HAP-1 (cell line): ENCODE data around the gene IQCB1.
A peak's percentile ranks its signal among the peaks of the same experiment; 100 is the strongest.
"Not testable (repeated sequence)": the region's sequence is repeated elsewhere in the genome, so short reads cannot be mapped to it uniquely, and the experiment has no call there.

Source experiments
- DNase-seq, 2 experiments: peaks; one replicate each; pipeline ENCODE4 v3.0.0-alpha.2; 2016 to 2020; ENCODE audit warnings: low spot score in 2 of 2
- H3K27me3 ChIP-seq: fragments of 250-450 bp; sonication (Bioruptor Pico); 2 replicates; pipeline ENCODE4 v1.5.1; 2020; ENCODE audit warnings: low read depth, mild to moderate bottlenecking, moderate library complexity
- H3K36me3 ChIP-seq: fragments of 250-450 bp; sonication (Bioruptor Pico); replicated peaks from 2 replicates; pipeline ENCODE4 v1.5.1; 2020; ENCODE audit warnings: mild to moderate bottlenecking
- H3K4me1 ChIP-seq: fragments of 250-450 bp; sonication (Bioruptor Pico); 2 replicates; pipeline ENCODE4 v1.5.1; 2020; ENCODE audit warnings: mild to moderate bottlenecking
- H3K4me3 ChIP-seq: fragments of 250-450 bp; sonication (Bioruptor Pico); 2 replicates; pipeline ENCODE4 v1.5.1; 2020; ENCODE audit warnings: mild to moderate bottlenecking, moderate library complexity
- H3K9me3 ChIP-seq: fragments of 250-450 bp; sonication (Bioruptor Pico); 2 replicates; pipeline ENCODE4 v1.5.1; 2020; ENCODE audit warnings: mild to moderate bottlenecking, moderate library complexity
- in situ Hi-C: fragments of 300-500 bp; cut with MboI; formaldehyde crosslinking; loops from 3 replicates; pipeline ENCODE4 v1.14.3; 2020; ENCODE audit warnings: low sequenced_read_pairs, inconsistent platforms, mixed read lengths

IQCB1 gene, protein sequence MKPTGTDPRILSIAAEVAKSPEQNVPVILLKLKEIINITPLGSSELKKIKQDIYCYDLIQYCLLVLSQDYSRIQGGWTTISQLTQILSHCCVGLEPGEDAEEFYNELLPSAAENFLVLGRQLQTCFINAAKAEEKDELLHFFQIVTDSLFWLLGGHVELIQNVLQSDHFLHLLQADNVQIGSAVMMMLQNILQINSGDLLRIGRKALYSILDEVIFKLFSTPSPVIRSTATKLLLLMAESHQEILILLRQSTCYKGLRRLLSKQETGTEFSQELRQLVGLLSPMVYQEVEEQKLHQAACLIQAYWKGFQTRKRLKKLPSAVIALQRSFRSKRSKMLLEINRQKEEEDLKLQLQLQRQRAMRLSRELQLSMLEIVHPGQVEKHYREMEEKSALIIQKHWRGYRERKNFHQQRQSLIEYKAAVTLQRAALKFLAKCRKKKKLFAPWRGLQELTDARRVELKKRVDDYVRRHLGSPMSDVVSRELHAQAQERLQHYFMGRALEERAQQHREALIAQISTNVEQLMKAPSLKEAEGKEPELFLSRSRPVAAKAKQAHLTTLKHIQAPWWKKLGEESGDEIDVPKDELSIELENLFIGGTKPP

GRCh38 chr3:121834671-121835464, at the start of gene IQCB1, which contains the start of gene EAF2:
Gene IQCB1, minus strand, starts transcription at chr3:121835060. Its CDS starts 6,100 bp downstream, at chr3:121828960.
Gene EAF2, plus strand, starts transcription at chr3:121835209. Its CDS starts 77 bp downstream, at chr3:121835286.
- H3K27me3 ChIP-seq, result no peaks in the 10 kb centered on the region
- no peaks in the 10 kb centered on the region for H3K9me3 ChIP-seq
- peak; percentile 85 to 96 for DNase-seq
- peaks cover 11% of the 10 kb centered on the region for H3K4me1 ChIP-seq
- peaks cover 28% of the 10 kb centered on the region for H3K36me3 ChIP-seq
- in situ Hi-C loops, result no loop called here
- H3K4me3 ChIP-seq, result peak within 1 kb of the TSS; percentile 68

- in situ Hi-C loops, result no loop called here
- DNase-seq, result peak; percentile 23 to 41
- H3K27me3 ChIP-seq, result no peaks in the 10 kb centered on the region
- no peaks in the 10 kb centered on the region for H3K9me3 ChIP-seq
- peaks cover 17% of the 10 kb centered on the region for H3K4me1 ChIP-seq
- no peak overlapping the region for H3K4me3 ChIP-seq
- H3K36me3 ChIP-seq, result no peaks in the 10 kb centered on the region
Measured at GRCh38 chr3:121883507-121883906, 48.6 kb upstream of the IQCB1 start.

- no peak overlapping the region for H3K4me3 ChIP-seq
- H3K9me3 ChIP-seq, result no peaks in the 10 kb centered on the region
- H3K4me1 ChIP-seq, result peaks cover 14% of the 10 kb centered on the region
- DNase-seq, result no peak
- in situ Hi-C loops, result no loop called here
- no peaks in the 10 kb centered on the region for H3K36me3 ChIP-seq
- H3K27me3 ChIP-seq, result no peaks in the 10 kb centered on the region
Measured at GRCh38 chr3:121878411-121878810, 43.6 kb upstream of the IQCB1 start.

DNA sequence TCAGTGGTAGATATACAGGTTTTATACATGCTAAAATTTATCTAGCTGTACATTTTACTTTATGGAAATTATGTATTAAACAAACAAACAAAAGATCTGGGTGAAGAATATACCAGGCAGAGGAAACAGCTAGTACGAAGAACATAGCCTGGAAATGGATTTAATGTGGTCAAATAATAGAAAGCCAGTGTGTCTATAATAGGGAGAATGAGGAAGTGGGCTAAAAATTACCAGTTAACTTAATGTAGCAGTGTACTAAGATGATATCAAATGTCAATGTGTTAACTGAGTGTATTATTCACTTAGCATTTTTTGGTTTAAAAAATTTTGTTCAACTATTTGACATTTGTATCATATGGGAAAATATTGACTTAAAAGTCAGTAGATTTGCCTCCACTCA, 36.6 kb upstream of the IQCB1 start:
- no peaks in the 10 kb centered on the region for H3K9me3 ChIP-seq
- H3K4me3 ChIP-seq, result no peak overlapping the region
- no peaks in the 10 kb centered on the region for H3K27me3 ChIP-seq
- DNase-seq, result no peak
- in situ Hi-C loops, result no loop called here
- H3K36me3 ChIP-seq, result no peaks in the 10 kb centered on the region
- peaks cover 4% of the 10 kb centered on the region; the same call in 1 of the 2 replicates for H3K4me1 ChIP-seq

DNA sequence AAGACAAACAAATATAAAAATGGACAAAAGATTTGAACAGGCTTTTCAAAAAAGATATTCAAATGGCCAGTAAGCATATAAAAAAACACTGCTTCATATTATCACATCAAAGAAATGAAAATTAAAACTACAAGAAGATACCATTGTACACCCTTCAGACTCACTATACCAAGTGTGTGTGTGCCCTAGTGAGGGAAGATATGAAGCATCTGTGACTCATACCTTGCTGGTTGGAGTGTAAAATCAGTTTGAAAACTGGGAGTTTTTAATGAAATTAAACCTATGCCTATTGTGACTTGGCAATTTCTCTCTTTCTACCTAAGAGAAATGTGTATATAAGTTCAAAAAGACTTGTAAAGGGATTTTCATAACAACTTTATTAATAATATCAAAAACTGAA, 35.9 kb upstream of the IQCB1 start:
- no peak for DNase-seq
- no peak overlapping the region for H3K4me3 ChIP-seq
- H3K27me3 ChIP-seq, result no peaks in the 10 kb centered on the region
- in situ Hi-C loops, result no loop called here
- no peaks in the 10 kb centered on the region for H3K9me3 ChIP-seq
- peaks cover 4% of the 10 kb centered on the region; the same call in 1 of the 2 replicates for H3K4me1 ChIP-seq
- H3K36me3 ChIP-seq, result no peaks in the 10 kb centered on the region

DNA sequence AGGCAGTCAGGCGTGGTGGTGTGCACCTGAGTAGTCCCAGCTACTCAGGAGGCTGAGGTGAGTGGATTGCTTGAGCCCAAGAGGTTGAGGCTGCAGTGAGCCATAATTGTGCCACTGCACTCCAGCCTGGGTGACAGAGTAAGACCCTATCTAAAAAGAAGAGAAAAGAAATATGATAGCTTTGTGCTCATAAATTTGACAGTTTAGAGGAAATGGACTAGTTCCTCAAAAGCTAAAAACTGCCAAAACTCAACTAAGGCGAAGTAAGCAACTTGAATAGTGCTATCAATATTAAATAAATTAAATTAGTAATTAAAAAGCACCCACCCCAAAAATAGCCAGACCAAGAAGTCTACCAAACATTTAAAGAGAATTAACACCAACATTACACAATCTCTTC, 34.9 kb upstream of the IQCB1 start:
- Histone ChIP-seq H3K27me3 (no peaks in the 10 kb centered on the region), H3K4me3 (no peak overlapping the region), H3K9me3 (no peaks in the 10 kb centered on the region), H3K4me1 (peaks cover 4% of the 10 kb centered on the region; the same call in 1 of the 2 replicates), H3K36me3 (no peaks in the 10 kb centered on the region)
- no peak for DNase-seq
- in situ Hi-C loops, result no loop called here

GRCh38 chr3:121863801-121864200, 28.9 kb upstream of the IQCB1 start:
- no peaks in the 10 kb centered on the region for H3K9me3 ChIP-seq
- no peaks in the 10 kb centered on the region for H3K4me1 ChIP-seq
- no peaks in the 10 kb centered on the region for H3K27me3 ChIP-seq
- DNase-seq, result no peak
- no peak overlapping the region for H3K4me3 ChIP-seq
- in situ Hi-C loops, result no loop called here
- no peaks in the 10 kb centered on the region for H3K36me3 ChIP-seq

DNA sequence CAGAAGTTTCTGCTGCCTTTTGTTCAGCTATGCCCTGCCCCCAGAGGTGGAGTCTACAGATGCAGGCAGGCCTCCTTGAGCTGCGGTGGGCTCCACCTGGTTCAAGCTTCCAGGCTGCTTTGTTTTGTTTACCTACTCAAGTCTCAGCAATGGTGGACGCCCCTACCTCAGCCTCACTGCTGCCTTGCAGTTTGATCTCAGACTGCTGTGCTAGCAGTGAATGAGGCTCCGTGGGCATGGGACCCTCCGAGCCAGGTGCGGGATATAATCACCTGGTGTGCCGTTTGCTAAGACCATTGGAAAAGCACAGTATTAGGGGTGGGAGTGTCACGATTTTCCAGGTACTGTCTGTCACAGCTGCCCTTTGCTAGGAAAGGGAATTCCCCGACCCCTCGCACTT, 28.4 kb upstream of the IQCB1 start:
- H3K27me3 ChIP-seq, H3K4me1 ChIP-seq, in situ Hi-C loops, H3K4me3 ChIP-seq, H3K9me3 ChIP-seq, DNase-seq, H3K36me3 ChIP-seq: not testable (repeated sequence)

DNA sequence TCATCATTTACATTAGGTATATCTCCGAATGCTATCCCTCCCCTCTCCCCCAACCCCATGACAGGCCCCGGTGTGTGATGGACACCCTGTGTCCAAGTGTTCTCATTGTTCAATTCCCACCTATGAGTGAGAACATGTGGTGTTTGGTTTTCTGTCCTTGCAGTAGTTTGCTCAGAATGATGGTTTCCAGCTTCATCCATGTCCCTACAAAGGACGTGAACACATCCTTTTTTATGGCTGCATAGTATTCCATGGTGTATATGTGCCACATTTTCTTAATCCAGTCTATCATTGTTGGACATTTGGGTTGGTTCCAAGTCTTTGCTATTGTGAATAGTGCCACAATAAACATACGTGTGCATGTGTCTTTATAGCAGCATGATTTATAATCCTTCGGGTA, 22.9 kb upstream of the IQCB1 start:
- H3K9me3 ChIP-seq, in situ Hi-C loops, H3K36me3 ChIP-seq, H3K4me1 ChIP-seq, H3K27me3 ChIP-seq, DNase-seq, H3K4me3 ChIP-seq: not testable (repeated sequence)

GRCh38 chr3:121855555-121855954, 20.7 kb upstream of the IQCB1 start:
- H3K36me3 ChIP-seq, result no peaks in the 10 kb centered on the region
- in situ Hi-C loops, result no loop called here

GRCh38 chr3:121852256-121852655, 17.4 kb upstream of the IQCB1 start:
- Histone ChIP-seq H3K4me3 (no peak overlapping the region), H3K4me1 (peaks cover 3% of the 10 kb centered on the region; the same call in 1 of the 2 replicates), H3K27me3 (no peaks in the 10 kb centered on the region), H3K9me3 (no peaks in the 10 kb centered on the region), H3K36me3 (no peaks in the 10 kb centered on the region)
- no peak for DNase-seq
- in situ Hi-C loops, result no loop called here

More at GRCh38 chr3:121855555-121855954, 20.7 kb upstream of the IQCB1 start:
- Histone ChIP-seq H3K27me3 (no peaks in the 10 kb centered on the region), H3K4me1 (no peaks in the 10 kb centered on the region), H3K9me3 (no peaks in the 10 kb centered on the region), H3K4me3 (no peak overlapping the region)
- no peak for DNase-seq

GRCh38 chr3:121844892-121845291, 10.0 kb upstream of the IQCB1 start:
- Histone ChIP-seq H3K9me3 (no peaks in the 10 kb centered on the region), H3K4me3 (no peak overlapping the region), H3K36me3 (no peaks in the 10 kb centered on the region), H3K27me3 (no peaks in the 10 kb centered on the region), H3K4me1 (peaks cover 3% of the 10 kb centered on the region)
- in situ Hi-C loops, result no loop called here
- no peak for DNase-seq

- Histone ChIP-seq H3K9me3 (no peaks in the 10 kb centered on the region), H3K36me3 (no peaks in the 10 kb centered on the region), H3K27me3 (no peaks in the 10 kb centered on the region), H3K4me3 (no peak overlapping the region), H3K4me1 (no peaks in the 10 kb centered on the region)
- in situ Hi-C loops, result no loop called here
- DNase-seq, result no peak
Measured at GRCh38 chr3:121839962-121840361, 5.1 kb upstream of the IQCB1 start.

GRCh38 chr3:121836481-121836880, 1.6 kb upstream of the IQCB1 start:
- Histone ChIP-seq H3K4me3 (no peak overlapping the region), H3K27me3 (no peaks in the 10 kb centered on the region), H3K4me1 (peaks cover 11% of the 10 kb centered on the region), H3K36me3 (peaks cover 20% of the 10 kb centered on the region), H3K9me3 (no peaks in the 10 kb centered on the region)
- in situ Hi-C loops, result no loop called here
- DNase-seq, result no peak
